Stimulated activated CD8-positive, alpha-beta memory T cell treated with anti-CD3 and anti-CD28 coated beads, Interleukin-4, amount 100 ng/mL, for 1 hour (primary cell): ENCODE data around the gene SURF6.
"Not testable (repeated sequence)": the region's sequence is repeated elsewhere in the genome, so short reads cannot be mapped to it uniquely, and the experiment has no call there.

ENCODE experiments used
- DNase-seq, 2 donors: peaks; one replicate each; pipeline ENCODE4 v3.0.0-alpha.2; 2020; ENCODE audit warnings: low read depth in 2 of 2, low spot score in 1 of 2

The SURF6 gene

GRCh38 chr9:133301253-133302230, 34.4 kb downstream of the SURF6 start:
- no peak for DNase-seq

DNA sequence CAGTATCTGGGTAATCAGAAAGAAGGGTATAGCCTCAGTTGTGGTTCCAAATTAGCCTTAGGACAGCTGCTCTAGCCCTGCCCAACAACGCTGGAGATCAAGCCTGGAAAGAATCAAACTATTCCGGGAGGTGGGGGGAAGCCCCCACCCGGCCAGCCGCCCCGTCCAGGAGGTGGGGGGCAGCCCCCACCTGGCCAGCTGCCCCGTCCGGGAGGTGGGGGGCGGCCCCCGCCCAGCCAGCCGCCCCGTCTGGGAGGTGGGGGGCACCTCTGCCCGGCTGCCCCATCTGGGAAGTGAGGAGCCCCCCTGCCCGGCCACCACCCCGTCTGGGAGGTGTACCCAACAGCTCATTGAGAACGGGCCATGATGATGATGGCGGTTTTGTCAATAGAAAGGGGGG, 36.0 kb downstream of the SURF6 start:
- not testable (repeated sequence) for DNase-seq

DNA sequence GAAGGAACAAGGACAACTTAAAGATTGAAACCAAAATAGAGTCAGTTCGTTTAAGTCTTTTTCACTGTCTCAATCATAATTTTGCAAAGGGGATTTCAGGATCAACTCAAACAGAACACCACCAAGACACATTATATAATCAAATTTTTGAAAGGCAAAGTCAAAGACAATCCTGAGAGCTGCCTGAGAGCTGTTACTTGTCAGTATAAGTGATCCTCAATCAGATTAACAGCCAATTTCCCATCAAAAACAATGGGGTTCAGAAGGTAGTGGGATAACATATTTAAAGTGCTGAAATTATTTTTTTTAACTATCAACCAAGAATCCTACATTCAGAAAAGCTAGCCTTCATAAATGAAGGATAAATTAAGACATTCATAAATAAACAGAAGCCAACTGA, 41.7 kb downstream of the SURF6 start:
- DNase-seq = no peak

DNA sequence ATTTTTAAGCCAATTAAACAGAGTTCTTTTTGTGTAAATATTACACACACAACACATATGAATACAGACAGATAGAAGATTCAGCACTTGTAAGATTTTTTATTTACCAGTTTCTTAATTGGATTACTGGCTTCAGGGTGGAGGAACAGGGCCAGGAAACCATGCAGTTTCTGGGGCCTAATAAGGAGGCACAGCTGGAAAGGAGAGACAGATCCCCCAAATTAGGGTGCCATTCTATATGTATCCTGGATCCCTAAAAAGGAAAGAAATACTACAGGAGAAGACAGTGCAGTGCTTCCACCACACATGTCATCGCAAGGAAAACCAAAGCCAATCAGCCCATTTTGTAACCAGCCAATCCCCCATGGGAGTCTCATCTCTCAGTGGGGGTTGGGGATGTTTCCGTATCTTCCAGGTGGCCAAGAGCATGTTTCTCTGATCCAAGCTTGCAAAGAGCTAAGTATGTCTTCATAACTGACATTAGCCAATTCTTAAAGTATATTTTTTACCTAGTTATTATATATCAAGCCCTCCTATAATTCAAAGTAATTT, 45.2 kb downstream of the SURF6 start:
- no peak for DNase-seq

DNA sequence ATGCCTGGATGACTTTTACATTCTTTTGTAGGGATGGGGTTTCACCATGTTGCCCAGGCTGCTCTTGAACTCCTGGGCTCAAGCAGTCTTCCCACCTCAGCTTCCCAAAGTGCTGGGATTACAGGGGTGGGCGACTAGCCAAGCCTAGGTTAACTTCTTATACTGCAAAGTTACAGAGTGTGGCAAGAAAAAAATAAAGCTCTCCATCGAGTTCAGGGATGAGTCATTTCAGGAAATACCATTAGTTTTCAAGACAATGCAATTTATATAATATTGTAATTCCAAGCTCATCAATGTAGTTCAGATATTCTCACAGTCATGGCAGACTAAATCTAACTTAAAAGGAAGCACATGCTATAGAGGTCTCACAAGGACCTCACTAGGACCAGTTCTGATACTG, 49.5 kb downstream of the SURF6 start:
- no peak for DNase-seq

DNA sequence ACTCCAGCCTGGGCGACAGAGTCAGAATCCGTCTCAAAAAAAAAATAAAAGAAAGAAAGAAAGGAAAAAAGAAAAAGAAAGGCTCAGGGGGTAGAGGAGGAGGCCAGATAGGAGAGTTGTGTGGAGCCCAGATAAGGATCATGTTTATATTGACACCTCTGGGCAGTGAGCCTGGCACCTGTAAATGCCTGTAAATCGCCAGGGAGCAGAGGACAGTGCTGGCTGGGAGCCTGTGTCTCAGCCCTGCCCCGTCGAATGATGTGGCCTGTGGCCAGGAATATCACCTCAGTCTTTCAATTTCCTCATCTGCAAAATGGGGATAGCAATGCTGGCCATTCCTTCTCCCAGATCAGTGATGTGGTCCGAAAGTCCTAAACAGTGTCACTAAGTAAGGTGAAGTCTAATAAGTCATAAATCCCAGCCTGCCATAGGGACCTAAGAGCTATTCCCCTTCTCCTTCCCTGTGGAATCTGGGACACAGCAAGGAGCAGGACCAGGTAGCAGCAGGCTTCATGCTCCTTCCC, 50.7 kb downstream of the SURF6 start:
- no peak for DNase-seq

DNA sequence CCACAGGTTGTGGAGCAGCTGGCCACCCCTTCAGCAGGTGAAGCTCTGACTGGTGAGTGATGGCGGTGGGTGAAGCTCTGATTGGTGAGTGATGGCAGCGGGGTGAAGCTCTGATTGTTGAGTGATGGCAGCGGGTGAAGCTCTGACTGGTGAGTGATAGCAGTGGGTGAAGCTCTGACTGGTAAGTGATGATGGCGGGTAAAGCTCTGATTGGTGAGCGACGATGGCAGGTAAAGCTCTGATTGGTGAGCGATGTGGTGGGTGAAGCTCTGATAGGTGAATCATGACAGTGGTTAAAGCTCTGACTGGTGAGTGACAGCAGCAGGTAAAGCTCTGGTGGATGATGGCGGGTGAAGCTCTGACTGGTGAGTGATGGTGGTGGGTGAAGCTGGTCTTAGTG, 51.6 kb downstream of the SURF6 start:
- no peak for DNase-seq

DNA sequence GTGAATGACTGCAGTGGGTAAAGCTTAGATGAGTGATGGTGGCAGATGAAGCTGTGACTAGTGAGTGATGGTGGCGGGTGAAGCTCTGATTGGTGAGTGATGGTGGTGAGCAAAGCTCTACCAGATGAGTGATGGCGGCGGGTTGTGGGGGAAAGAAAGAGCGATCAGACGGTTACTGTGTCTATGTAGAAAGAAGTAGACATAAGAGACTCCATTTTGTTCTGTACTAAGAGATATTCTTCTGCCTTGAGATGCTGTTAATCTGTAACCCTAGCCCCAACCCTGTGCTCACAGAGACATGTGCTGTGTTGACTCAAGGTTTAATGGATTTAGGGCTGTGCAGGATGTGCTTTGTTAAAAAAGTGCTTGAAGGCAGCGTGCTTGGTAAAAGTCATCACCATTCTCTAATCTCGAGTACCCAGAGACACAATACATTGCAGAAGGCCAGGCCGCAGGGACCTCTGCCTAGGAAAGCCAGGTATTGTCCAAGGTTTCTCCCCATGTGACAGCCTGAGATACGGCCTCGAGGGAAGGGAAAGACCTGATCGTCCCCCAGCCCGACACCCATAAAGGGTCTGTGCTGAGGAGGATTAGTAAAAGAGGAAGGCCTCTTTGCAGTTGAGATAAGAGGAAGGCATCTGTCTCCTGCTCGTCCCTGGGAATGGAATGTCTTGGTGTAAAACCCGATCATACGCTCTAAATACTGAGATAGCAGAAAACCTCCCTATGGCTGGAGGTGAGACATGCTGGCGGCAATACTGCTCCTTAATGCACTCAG, 52.5 kb downstream of the SURF6 start:
- DNase-seq = not testable (repeated sequence)

DNA sequence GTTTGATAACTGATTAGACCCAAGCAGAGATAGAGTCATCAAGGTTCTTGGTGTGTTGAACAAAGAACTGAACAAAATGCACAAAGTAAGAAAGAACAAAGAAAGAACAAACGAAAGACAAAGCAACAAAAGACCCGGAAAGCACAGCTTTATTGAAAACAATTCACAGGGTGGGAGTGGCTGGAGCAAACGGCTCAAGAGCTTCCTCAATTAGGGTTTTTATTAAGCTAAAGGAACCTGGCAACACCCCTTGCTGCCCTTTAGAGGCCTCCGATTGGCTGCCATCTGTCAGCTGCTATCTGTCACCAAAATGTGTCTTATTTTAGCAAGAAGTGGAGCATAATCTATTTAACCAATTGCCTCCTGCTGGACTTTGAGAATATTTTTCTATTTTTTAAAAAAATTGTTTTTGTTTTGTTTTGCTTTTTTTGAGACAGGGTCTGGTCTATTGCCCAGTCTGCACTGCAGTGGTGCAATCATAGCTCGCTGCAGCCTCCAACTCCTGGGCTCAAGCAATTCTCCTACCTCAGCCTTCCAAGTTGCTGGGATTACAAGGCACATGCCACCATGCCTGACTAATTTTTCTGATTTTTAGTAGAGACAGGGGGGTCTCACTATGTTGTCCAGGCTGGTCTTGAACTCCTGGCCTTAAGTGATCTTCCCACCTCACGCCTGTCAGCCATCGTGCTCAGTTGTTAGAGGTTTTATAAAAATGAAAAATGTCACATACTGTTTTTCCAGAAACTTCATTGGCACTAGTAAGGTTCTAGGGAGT, 53.3 kb downstream of the SURF6 start:
- no peak for DNase-seq

DNA sequence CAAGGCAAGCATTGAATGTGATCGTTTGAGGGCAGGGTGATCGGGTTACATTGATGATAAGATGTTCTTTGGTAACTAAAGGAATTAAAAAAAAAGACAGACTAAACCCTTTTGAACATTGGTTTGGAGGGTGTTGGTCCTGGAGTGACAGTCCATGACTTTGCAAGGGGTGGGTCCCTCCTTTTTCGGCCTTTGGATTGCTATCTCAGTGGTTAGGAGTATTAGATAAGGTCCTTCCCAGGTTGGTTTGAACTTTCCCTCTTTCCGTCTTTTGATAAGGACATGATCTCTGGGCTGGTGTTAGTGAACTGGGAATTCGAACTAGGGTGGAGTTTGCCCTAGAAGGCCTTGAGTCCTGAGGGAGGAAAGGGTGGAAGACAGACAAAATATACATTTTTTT, 55.6 kb downstream of the SURF6 start:
- no peak for DNase-seq
